Lung (tissue), 12 donors: ENCODE results near the gene POLDIP3. TPM values are rescaled to one million over a fixed set of nuclear protein-coding genes. Genes with fewer than 3 reads are reported as not detected.
A peak's percentile ranks its signal among the peaks of the same experiment; 100 is the strongest.

ENCODE experiments used
- ATAC-seq: fragments of 200-7000 bp; cut with Tn5 transposase; one replicate; pipeline ENCODE4 v1.9.1; 2020; ENCODE audit warnings: moderate number of reproducible peaks; ENCODE audit not compliant: insufficient read depth, low FRiP score
- DNase-seq, 3 donors: peaks; one replicate each; pipeline ENCODE4 v3.0.0-alpha.2; 2013 to 2017
- H3K27ac ChIP-seq, 2 donors: one replicate each; pipeline ENCODE4 v1.5.1; 2013; ENCODE audit warnings: mild to moderate bottlenecking in 2 of 2, moderate library complexity in 2 of 2, control low read depth in 1 of 2, inconsistent platforms in 1 of 2, low read depth in 1 of 2, low read length in 1 of 2
- H3K27me3 ChIP-seq, 3 donors: one replicate each; pipeline ENCODE4 v1.5.1; 2013; ENCODE audit warnings: low read length in 2 of 3; ENCODE audit not compliant: control insufficient read depth in 3 of 3, insufficient read depth in 3 of 3
- H3K36me3 ChIP-seq, 4 donors: one replicate each; pipeline ENCODE4 v1.5.1; 2013; ENCODE audit warnings: low read length in 4 of 4, mild to moderate bottlenecking in 1 of 4, moderate library complexity in 1 of 4; ENCODE audit not compliant: control insufficient read depth in 4 of 4, insufficient read depth in 4 of 4
- H3K4me1 ChIP-seq, 5 donors: one replicate each; pipeline ENCODE4 v1.5.1; 2013; ENCODE audit warnings: low read length in 5 of 5, mild to moderate bottlenecking in 2 of 5, moderate library complexity in 1 of 5; ENCODE audit not compliant: control insufficient read depth in 5 of 5, insufficient read depth in 5 of 5
- H3K4me3 ChIP-seq: one replicate; pipeline ENCODE4 v1.5.1; 2013; ENCODE audit warnings: mild to moderate bottlenecking, control low read depth, moderate library complexity
- H3K9ac ChIP-seq, 2 donors: one replicate each; pipeline ENCODE4 v1.5.1; 2013; ENCODE audit warnings: low read length in 2 of 2, control low read depth in 1 of 2; ENCODE audit not compliant: insufficient read depth in 1 of 2
- H3K9me3 ChIP-seq, 4 donors: one replicate each; pipeline ENCODE4 v1.5.1; 2013; ENCODE audit warnings: low read length in 3 of 4, mild to moderate bottlenecking in 1 of 4, moderate library complexity in 1 of 4; ENCODE audit not compliant: control insufficient read depth in 4 of 4, insufficient read depth in 3 of 4
- WGBS, 2 donors: extraction: QIAGEN DNeasy Blood & Tissue Kit; methylation state at CpG; one replicate each; pipeline ENCODE4 v1.1.7; 2013; 5-methylcytosine and 5-hydroxymethylcytosine counted together
- polyA plus RNA-seq, 2 donors: library from polyadenylated mRNA; stranded (reverse); fragments of 200-250 nt; gene quantifications; one replicate each; pipeline ENCODE4 v1.2.1, GENCODE V29; 2013
- total RNA-seq, 2 donors: library from RNA; depleted of rRNA in 1 of 2; stranded (reverse); fragments of >200 nt in 1 of 2; gene quantifications; one replicate each; pipeline ENCODE4 v1.2.1, GENCODE V29; 2014 to 2021
- TF ChIP-seq, protein P1 (sequence below): IDR thresholded peaks from 2 replicates; pipeline ENCODE4 v1.5.1; 2012; ENCODE audit warnings: mild to moderate bottlenecking; ENCODE audit errors: control extremely low read depth, extremely low read depth
- donor health status: control.
- donor health status: control.
- donor health status: Bipolar disorder and iron deficiency.
- donor health status: healthy.
- donor health status: DM: yes; HTN: yes; CAD: no.

Gene POLDIP3
- total and polyA plus RNA-seq, 4 donors, result 20.5 to 62.1 (median 42.7) TPM

DNA sequence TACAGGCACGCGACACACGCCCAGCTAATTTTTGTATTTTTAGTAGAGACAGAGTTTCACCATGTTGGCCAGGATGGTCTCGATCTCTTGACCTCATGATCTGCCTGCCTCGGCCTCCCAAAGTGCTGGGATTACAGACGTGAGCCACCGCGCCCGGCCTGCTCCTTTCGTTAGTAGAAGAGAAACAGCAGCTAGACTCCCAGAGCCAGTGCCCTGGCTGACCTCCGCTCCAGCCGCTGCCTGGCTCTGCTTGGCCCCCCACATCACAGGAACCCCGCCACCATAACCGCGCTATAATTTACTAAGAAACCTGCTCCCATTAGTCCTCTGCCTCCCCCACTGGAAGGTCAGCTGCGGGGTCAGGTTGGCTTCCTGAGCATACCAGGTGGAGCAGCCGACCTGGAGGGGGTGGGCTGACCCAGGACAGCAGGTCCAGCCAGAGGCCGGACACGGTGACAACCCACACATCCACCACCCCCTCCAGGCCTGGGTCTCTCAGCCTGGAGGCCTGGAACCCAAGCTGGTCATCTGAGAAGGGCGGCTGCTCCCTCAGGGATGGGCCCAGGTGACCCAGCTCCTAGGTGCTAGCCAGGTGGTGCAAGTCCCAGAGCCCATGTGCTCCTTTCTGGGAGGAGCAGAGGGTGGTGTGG, 7.5 kb upstream of the POLDIP3 start:
- Histone ChIP-seq H3K4me3 (no peak overlapping the region), H3K9ac (no peak overlapping the region), H3K27ac (no peak overlapping the region), H3K4me1 (peaks cover 0 to 19% (median 0%) of the 10 kb centered on the region in 5 donors), H3K27me3 (no peaks in the 10 kb centered on the region), H3K36me3 (peaks cover 11 to 49% (median 27%) of the 10 kb centered on the region in 4 donors), H3K9me3 (no peaks in the 10 kb centered on the region)
- WGBS, 2 donors, result 92 to 96% methylated on average over 20 of the region's 20 CpGs
- DNase-seq (no peak), ATAC-seq (no peak)
- TF ChIP-seq, protein P1, sequence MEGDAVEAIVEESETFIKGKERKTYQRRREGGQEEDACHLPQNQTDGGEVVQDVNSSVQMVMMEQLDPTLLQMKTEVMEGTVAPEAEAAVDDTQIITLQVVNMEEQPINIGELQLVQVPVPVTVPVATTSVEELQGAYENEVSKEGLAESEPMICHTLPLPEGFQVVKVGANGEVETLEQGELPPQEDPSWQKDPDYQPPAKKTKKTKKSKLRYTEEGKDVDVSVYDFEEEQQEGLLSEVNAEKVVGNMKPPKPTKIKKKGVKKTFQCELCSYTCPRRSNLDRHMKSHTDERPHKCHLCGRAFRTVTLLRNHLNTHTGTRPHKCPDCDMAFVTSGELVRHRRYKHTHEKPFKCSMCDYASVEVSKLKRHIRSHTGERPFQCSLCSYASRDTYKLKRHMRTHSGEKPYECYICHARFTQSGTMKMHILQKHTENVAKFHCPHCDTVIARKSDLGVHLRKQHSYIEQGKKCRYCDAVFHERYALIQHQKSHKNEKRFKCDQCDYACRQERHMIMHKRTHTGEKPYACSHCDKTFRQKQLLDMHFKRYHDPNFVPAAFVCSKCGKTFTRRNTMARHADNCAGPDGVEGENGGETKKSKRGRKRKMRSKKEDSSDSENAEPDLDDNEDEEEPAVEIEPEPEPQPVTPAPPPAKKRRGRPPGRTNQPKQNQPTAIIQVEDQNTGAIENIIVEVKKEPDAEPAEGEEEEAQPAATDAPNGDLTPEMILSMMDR, result no peak

DNA sequence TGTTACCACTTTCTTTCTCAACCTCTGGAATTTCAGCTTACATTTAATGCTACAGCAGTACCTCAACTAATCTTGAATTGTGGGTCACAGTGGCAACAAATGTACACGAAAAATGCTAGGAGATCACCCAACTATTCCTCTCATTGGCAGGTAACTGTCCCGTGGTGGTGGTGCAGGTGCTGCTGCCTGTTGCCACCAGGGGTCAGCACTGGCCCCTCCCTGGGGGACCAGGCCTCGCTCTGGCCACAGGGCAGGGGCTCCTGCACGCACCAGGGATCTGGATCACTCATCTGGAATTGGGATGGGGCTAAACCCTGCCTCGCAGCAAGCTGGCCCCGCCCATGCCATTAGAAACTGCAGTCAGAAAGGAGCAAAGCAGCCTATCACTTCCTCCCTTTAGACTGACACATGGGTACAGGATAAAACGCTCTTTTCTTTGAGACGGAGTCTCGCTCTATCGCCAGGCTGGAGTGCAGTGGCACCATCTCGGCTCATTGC, 6.9 kb upstream of the POLDIP3 start:
- Histone ChIP-seq H3K4me3 (no peak overlapping the region), H3K4me1 (peaks cover 0 to 19% (median 0%) of the 10 kb centered on the region in 5 donors), H3K9ac (no peak overlapping the region), H3K27ac (peak overlapping the region in 1 of 2 donors; percentile 46), H3K27me3 (no peaks in the 10 kb centered on the region), H3K36me3 (peaks cover 11 to 43% (median 24%) of the 10 kb centered on the region in 4 donors), H3K9me3 (no peaks in the 10 kb centered on the region)
- DNase-seq, result peak; percentile 36 to 63 (median 43)
- TF ChIP-seq, protein P1, result peak; percentile 62
- 54 to 65% methylated on average over 11 of the region's 11 CpGs for WGBS, 2 donors
- ATAC-seq, result no peak

DNA sequence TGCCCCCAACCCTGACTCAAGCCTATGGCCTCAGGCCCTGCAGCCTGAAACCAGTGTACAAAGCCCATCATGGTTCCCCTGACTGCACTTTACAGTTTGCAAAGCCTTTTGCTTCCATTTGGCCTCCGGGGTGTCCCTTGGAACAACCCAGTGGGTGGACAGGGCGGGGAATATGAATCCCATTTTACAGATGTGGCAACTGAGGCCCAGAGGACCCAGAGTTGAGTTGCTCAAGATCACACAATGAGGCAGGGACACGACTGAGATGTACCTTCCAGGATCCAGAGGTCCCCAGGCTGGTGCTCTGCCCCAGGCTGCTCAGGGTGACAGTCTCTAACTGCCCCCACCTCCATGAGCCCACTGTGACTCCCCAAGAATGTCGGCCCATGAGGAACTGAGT, 5.4 kb upstream of the POLDIP3 start:
- Histone ChIP-seq H3K9ac (no peak overlapping the region), H3K4me1 (peaks cover 0 to 26% (median 2%) of the 10 kb centered on the region in 5 donors), H3K27me3 (no peaks in the 10 kb centered on the region), H3K36me3 (peaks cover 8 to 34% (median 16%) of the 10 kb centered on the region in 4 donors), H3K4me3 (no peak overlapping the region), H3K9me3 (no peaks in the 10 kb centered on the region), H3K27ac (peak overlapping the region in 1 of 2 donors; percentile 42)
- ATAC-seq (no peak), DNase-seq (no peak)
- 93 to 97% methylated on average over 4 of the region's 4 CpGs for WGBS, 2 donors
- TF ChIP-seq, protein P1, result no peak
